BE2C (cell line): Measurements from ENCODE around the gene CRYGA.
"Not testable (repeated sequence)": the region's sequence is repeated elsewhere in the genome, so short reads cannot be mapped to it uniquely, and the experiment has no call there.

ENCODE experiments used
- DNase-seq: peaks from one replicate; pipeline ENCODE4 v3.0.0-alpha.2; 2020
- H3K27me3 ChIP-seq: fragments of 250-450 bp; sonication (Bioruptor Pico); 2 replicates; pipeline ENCODE4 v1.5.1; 2020; ENCODE audit warnings: mild to moderate bottlenecking
- H3K36me3 ChIP-seq: fragments of 250-450 bp; sonication (Bioruptor Pico); 2 replicates; pipeline ENCODE4 v1.5.1; 2020; ENCODE audit warnings: mild to moderate bottlenecking
- H3K4me1 ChIP-seq: fragments of 250-450 bp; sonication (Bioruptor Pico); 2 replicates; pipeline ENCODE4 v1.5.1; 2020
- H3K4me3 ChIP-seq: 2 replicates; pipeline ENCODE4 v1.5.1; 2011; ENCODE audit warnings: low read depth, low read length
- H3K9me3 ChIP-seq: fragments of 250-450 bp; sonication (Bioruptor Pico); 2 replicates; pipeline ENCODE4 v1.5.1; 2020
- CTCF ChIP-seq: IDR thresholded peaks from 2 replicates; pipeline ENCODE4 v1.5.1; 2012; ENCODE audit warnings: mild to moderate bottlenecking, low read depth, low read length

Gene CRYGA

GRCh38 chr2:208142240-208142924, 21.0 kb downstream of the CRYGA start:
- Histone ChIP-seq H3K4me3 (no peak overlapping the region), H3K27me3 (no peaks in the 10 kb centered on the region), H3K9me3 (peaks cover 3% of the 10 kb centered on the region; the same call in 1 of the 2 replicates), H3K4me1 (peaks cover 10% of the 10 kb centered on the region), H3K36me3 (no peaks in the 10 kb centered on the region)
- TF ChIP-seq CTCF = no peak
- DNase-seq = no peak

- H3K4me3 ChIP-seq = no peak overlapping the region
- no peak for DNase-seq
- TF ChIP-seq CTCF = no peak
- peaks cover 10% of the 10 kb centered on the region for H3K4me1 ChIP-seq
- H3K27me3 ChIP-seq = no peaks in the 10 kb centered on the region
- peaks cover 3% of the 10 kb centered on the region; the same call in 1 of the 2 replicates for H3K9me3 ChIP-seq
- no peaks in the 10 kb centered on the region for H3K36me3 ChIP-seq
These were observed 23.9 kb downstream of the CRYGA start for GRCh38 chr2:208139447-208139846.

- H3K27me3 ChIP-seq, H3K4me3 ChIP-seq, H3K9me3 ChIP-seq, H3K36me3 ChIP-seq, DNase-seq: not testable (repeated sequence)
- peaks cover 10% of the 10 kb centered on the region for H3K4me1 ChIP-seq
These were observed 25.1 kb downstream of the CRYGA start for GRCh38 chr2:208138334-208138733.

- no peak for TF ChIP-seq CTCF
- no peaks in the 10 kb centered on the region for H3K27me3 ChIP-seq
- no peaks in the 10 kb centered on the region for H3K4me1 ChIP-seq
- DNase-seq = no peak
- no peaks in the 10 kb centered on the region for H3K36me3 ChIP-seq
- peaks cover 3% of the 10 kb centered on the region; the same call in 1 of the 2 replicates for H3K9me3 ChIP-seq
- H3K4me3 ChIP-seq = no peak overlapping the region
These were observed 26.7 kb downstream of the CRYGA start for GRCh38 chr2:208136716-208137094.

- H3K4me3 ChIP-seq = no peak overlapping the region
- TF ChIP-seq CTCF = no peak
- H3K27me3 ChIP-seq = no peaks in the 10 kb centered on the region
- DNase-seq = no peak
- H3K36me3 ChIP-seq = no peaks in the 10 kb centered on the region
- H3K9me3 ChIP-seq = peaks cover 3% of the 10 kb centered on the region; the same call in 1 of the 2 replicates
- no peaks in the 10 kb centered on the region for H3K4me1 ChIP-seq
These were observed 27.3 kb downstream of the CRYGA start for GRCh38 chr2:208135794-208136715.

- H3K36me3 ChIP-seq = no peaks in the 10 kb centered on the region
- no peak for TF ChIP-seq CTCF
- H3K9me3 ChIP-seq = peaks cover 3% of the 10 kb centered on the region; the same call in 1 of the 2 replicates
- no peaks in the 10 kb centered on the region for H3K27me3 ChIP-seq
- no peak overlapping the region for H3K4me3 ChIP-seq
- DNase-seq = no peak
- H3K4me1 ChIP-seq = peaks cover 3% of the 10 kb centered on the region; the same call in 1 of the 2 replicates
These were observed 28.3 kb downstream of the CRYGA start for GRCh38 chr2:208134928-208135586.
